ENCODE measurements around the gene SYT1. TPM values are rescaled to one million over a fixed set of nuclear protein-coding genes. Genes with fewer than 3 reads are reported as not detected.

Gene SYT1
- total RNA-seq, 1 experiment from 2014 or later: 15.8 TPM

DNA sequence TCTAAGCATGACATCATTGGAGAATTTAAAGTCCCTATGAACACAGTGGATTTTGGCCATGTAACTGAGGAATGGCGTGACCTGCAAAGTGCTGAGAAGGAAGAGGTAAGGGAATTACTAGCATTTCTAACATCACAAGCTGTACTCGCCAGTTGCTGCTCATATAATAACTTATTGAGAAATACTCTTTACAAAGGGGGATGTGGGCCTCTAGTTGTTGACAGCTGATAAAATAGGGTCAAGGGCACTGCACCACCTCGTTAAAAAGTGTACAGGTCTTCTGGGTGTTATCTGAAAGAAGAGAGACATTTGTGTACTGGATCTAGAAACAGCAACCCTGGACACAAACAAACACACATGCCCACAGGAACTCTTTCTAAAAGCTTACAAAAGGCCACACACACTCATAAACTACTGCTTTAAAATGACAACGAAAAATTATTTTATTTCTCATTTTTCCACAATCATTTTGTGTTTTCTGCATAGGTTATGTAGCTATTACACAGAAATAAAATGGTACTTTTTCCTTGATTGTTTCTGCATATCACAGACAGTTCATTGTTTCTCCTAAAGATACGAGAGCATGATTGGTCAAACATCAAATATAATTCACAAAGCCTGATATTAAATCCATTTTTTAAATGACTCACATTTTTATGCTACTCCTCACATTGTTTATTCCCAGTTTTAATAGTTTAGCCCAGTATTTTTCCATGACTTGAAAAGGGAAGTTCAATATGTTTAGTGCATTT is 435.0 kb downstream of the SYT1 start:
- TF ChIP-seq, protein P1, sequence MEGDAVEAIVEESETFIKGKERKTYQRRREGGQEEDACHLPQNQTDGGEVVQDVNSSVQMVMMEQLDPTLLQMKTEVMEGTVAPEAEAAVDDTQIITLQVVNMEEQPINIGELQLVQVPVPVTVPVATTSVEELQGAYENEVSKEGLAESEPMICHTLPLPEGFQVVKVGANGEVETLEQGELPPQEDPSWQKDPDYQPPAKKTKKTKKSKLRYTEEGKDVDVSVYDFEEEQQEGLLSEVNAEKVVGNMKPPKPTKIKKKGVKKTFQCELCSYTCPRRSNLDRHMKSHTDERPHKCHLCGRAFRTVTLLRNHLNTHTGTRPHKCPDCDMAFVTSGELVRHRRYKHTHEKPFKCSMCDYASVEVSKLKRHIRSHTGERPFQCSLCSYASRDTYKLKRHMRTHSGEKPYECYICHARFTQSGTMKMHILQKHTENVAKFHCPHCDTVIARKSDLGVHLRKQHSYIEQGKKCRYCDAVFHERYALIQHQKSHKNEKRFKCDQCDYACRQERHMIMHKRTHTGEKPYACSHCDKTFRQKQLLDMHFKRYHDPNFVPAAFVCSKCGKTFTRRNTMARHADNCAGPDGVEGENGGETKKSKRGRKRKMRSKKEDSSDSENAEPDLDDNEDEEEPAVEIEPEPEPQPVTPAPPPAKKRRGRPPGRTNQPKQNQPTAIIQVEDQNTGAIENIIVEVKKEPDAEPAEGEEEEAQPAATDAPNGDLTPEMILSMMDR (conservative IDR thresholded peaks at IDR 0.05): no peak
- H3K4me1 ChIP-seq (ENCODE audit: insufficient read depth, low read length): no peaks in the 10 kb centered on the region; the same call in 1 of the 2 replicates
- H3K36me3 Mint-ChIP-seq (ENCODE audit: insufficient read depth in 1 of 3, low read depth in 3 of 3): peaks cover 4 to 20% (median 19%) of the 10 kb centered on the region in 3 experiments; a peak in 5 of 7 replicates
- no peak overlapping the region for H3K14ac ChIP-seq (ENCODE audit: insufficient read depth, low read length)
- no peaks in the 10 kb centered on the region for H3K27me3 Mint-ChIP-seq (ENCODE audit: low read depth)
- H3K23ac ChIP-seq (ENCODE audit: insufficient read length, low read depth, low read length): no peak overlapping the region
- H4K91ac ChIP-seq (ENCODE audit: insufficient read length, low read depth, low read length): no peak overlapping the region
- no peak overlapping the region for H4K5ac ChIP-seq (ENCODE audit: insufficient read length, low read depth, low read length)
- H3K79me1 ChIP-seq (ENCODE audit: insufficient read depth, low read depth, low read length, poor library complexity, severe bottlenecking): no peaks in the 10 kb centered on the region
- H4K8ac ChIP-seq (replicated peaks; ENCODE audit: insufficient read length, low read depth, low read length): no peak overlapping the region
- no peak overlapping the region for H2BK15ac ChIP-seq (ENCODE audit: low read depth, low read length)
- no peaks in the 10 kb centered on the region for H3K9me3 ChIP-seq (ENCODE audit: control insufficient read depth, low read depth, low read length)
- H3K27me3 ChIP-seq (ENCODE audit: insufficient read depth, low read length): no peaks in the 10 kb centered on the region
- no peak overlapping the region for H2BK120ac ChIP-seq (ENCODE audit: low read depth, low read length, poor library complexity, severe bottlenecking)
- no peak overlapping the region for H2BK20ac ChIP-seq (ENCODE audit: low read depth, low read length, poor library complexity, severe bottlenecking)
- no peak overlapping the region for H2BK5ac ChIP-seq (ENCODE audit: insufficient read length, low read length)
- no peak overlapping the region for H3K4me2 ChIP-seq (ENCODE audit: insufficient read depth, insufficient read length, low read length)
- peaks cover 4 to 8% of the 10 kb centered on the region in 2 experiments; a peak in 2 of 4 replicates for H3K4me1 Mint-ChIP-seq
- H3K27ac Mint-ChIP-seq: no peak overlapping the region
- no peak overlapping the region for H3K9ac ChIP-seq (ENCODE audit: extremely low read depth, insufficient read length, low read length)
- no peak overlapping the region for H3K4me3 Mint-ChIP-seq
- H2AFZ ChIP-seq (ENCODE audit: low read length): no peak overlapping the region
- no peak overlapping the region for H3K18ac ChIP-seq (ENCODE audit: insufficient read length, low read depth, low read length)
- no peak overlapping the region for H3K56ac ChIP-seq (ENCODE audit: insufficient read length, low read depth, low read length)
- no peak overlapping the region for H3K4ac ChIP-seq (ENCODE audit: low read depth, low read length)
- no peaks in the 10 kb centered on the region for H3K79me2 ChIP-seq (ENCODE audit: insufficient read depth, low read length)
- no peak overlapping the region for H2AK5ac ChIP-seq (ENCODE audit: insufficient read length, low read length)
- H3K27ac ChIP-seq (ENCODE audit: insufficient read length, low read depth, low read length): no peak overlapping the region
- H4K20me1 ChIP-seq (ENCODE audit: control insufficient read depth, insufficient read depth, insufficient read length): no peaks in the 10 kb centered on the region
- WGBS (ENCODE audit: extremely low coverage, insufficient read length, low lambda C conversion rate): 100% methylated on average over 1 of the region's 5 CpGs
- no peak overlapping the region for H3T11ph ChIP-seq (ENCODE audit: low read length)
- no peaks in the 10 kb centered on the region for H3K23me2 ChIP-seq (ENCODE audit: insufficient read length, low read depth, low read length, poor library complexity, severe bottlenecking)
- no peak for DNase-seq
- H2BK12ac ChIP-seq (ENCODE audit: insufficient read length, low read depth, low read length): no peak overlapping the region
- H3K9me3 Mint-ChIP-seq: no peaks in the 10 kb centered on the region

Data from H9 (cell line).